GM18526 (cell line): ENCODE measurements around the gene HELLS.

ENCODE experiments used
- POLR2A ChIP-seq: IDR thresholded peaks from 3 replicates; pipeline ENCODE4 v1.6.1; 2011; ENCODE audit not compliant: insufficient read length; ENCODE audit errors: extremely low read depth

Gene HELLS

DNA sequence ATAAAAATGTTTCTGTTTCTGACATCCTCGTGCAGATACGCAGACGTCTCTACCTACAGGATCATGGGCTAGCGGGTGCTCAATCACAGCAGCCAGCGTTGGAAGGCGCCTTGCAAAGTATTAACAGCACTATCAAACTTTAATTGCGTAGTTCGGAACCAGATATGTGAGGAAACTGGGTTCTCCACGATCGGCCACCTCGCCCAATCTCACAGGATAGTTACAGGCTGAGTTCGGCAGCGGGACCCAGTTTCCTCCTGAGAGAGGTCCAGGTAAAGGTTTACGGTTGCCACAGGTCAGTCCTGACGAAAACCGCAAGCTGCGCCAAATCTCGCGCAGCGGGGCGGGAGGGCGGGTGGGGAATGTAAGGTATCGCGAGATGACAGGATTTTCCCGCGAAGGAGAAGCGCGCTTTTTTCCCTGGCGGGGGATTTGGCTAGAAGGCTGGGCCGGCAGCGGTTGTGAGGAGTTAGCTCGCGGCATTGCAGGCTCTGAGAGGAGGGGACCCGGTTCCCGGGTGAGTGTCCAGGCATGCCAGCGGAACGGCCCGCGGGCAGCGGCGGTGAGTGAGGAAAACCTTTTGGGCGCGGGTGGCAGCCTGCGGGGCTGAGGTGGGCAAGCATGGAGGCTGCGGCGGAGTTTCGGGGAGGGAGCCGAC lies at the start of gene HELLS:
HELLS (plus strand) TSS at position 398 of the 658 bp plus-strand sequence; CDS start at position 532, 134 bp downstream.
- peak; percentile 75 for TF ChIP-seq POLR2A

DNA sequence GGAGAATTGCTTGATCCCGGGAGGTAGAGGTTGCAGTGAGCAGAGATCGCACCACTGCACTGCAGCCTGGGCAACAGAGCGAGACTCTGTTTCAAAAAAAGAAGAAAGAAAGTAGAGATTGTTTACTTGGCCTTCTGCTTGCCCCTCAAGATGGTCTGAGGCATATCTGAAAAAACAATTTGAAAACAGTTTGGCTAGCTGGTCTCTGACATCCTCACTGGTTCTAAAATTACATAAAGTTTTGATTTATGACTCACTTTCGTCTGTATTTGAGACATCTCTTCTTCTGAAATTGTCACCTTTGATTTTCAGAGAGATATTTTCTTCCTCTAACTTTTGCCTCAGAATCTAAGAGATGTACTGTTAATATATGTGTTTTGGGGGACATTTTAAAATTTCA lies 49.6 kb upstream of the HELLS start:
- no peak for TF ChIP-seq POLR2A

DNA sequence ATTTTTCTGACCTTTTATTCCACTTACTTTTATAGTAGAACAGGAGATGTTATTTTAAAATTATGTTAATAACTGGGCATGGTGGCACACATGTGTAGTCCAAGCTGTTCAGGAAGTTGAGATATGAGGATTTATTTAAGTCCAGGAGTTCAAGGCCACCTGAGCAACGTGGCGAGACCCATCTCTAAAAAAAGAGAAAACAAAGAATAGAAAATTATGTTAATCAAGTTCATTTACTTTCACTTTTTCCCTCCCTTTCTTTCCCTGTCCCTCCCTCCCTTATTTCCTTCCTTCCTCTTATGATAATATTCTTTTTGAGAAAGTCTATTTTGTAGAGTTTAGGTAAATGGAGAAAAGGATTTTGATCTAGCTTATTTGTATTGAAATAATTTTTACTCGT lies 48.9 kb upstream of the HELLS start:
- TF ChIP-seq POLR2A = no peak

DNA sequence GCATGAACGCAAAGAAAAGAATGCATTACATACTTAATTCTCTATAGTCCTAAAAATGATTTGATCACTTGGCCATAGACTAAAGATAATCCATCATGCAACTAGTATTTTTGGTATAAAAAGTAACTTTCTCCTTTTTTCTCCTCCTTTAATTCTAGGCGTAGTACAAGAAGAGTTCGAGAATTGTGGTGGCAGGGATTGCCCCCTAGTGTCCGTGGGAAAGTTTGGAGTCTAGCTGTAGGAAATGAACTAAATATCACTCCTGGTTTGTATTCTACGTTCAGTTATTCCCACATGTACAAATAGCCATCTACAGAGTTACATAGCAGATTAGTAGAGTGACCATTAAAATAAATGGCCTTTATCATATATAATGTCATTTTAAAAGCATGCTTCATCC lies 45.5 kb upstream of the HELLS start:
- TF ChIP-seq POLR2A = no peak

DNA sequence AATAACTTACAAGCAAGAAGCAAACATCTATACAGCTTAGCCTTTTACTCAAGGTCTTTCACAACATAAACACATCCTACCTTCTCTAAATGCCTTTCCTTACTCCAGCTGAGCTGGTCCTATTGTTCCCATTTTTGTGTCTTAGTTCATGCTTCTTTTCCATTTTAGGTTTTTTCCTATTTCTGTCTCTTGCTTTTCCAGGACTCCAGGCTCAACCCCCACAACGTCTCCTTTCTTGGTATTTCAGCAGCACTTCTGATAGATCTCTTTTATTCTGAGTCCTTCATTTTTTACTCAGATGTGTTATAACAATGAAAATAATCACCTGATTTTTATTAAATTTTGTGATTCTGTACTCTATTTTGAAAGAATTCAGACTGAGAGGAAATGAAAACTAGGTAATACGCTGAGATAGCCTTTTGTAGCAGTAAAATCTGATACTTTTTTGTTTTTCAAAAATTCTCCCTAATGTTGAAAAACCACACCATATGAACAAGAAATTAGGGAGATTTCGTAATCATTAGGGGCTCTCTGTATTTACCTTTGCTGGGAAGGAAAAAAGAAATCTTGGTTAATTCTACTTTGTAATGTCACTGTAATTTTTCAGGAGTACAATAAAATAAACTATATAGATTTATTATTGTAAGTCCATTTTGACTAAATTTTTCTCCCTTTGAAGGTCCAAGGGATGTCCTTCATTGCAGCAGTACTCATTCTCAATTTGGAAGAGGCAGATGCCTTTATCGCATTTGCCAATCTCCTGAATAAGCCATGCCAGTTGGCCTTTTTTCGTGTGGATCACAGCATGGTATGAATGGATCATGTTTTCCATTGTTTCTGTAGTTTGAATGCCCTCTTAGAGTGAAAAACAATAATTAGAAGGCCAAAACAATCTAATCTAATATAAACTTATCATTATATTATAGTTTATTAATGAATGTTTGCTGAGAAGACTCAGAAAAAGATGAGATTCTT lies 24.0 kb upstream of the HELLS start:
- no peak for TF ChIP-seq POLR2A

DNA sequence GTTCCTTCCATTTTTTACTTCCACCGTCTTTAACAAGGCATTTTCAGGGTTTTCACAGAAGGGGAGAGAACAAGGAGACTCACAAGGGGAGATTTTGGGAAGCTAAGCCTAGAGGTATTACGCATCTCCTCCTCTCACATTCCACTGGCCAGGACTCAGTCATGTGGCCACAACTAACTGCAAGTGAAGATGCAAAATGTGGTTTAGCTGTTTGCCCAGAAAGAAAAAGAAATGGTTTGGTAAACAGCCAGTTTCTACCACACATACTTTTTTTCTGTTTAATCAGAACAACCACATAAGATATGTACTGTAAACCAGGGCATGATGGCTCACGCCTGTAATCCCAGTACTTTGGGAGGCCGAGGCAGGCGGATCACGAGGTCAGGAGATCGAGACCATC lies 21.4 kb upstream of the HELLS start:
- no peak for TF ChIP-seq POLR2A

DNA sequence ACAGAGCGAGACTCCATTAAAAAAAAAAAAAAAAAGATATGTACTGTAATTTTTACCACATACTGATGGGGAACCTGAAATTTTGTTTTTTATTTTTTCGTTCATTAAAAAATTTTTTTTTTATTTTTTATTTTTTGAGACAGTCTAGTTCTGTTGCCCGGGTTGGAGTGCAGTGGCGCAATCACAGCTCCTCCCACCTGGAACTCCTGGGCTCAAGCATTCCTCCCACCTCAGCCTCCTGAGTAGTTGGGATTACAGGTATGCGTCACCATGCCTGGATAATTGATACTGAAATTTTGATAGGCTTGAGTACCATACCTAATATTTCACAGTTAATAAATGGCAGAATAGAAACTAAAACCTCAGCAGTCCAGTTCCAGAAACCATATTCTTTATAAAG lies 20.9 kb upstream of the HELLS start:
- TF ChIP-seq POLR2A = no peak

DNA sequence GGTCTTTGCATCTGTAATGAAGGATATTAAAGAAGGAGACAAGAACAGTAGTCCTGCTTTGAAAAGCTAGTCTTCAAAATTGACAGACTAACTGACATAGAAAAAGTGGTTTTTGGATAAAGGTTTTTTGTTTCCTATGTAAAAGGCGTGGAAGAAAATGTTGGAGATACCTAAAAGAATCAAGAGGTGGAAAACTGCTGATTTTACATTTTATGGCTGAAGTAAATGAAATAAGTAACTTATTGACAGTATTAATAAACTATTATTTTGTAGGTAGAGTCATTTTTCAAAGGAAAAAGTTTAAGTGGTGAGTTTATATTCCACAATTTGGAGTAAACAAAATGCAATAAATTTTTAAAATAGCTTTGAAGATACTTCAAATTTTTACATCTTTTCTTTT lies 12.6 kb upstream of the HELLS start:
- no peak for TF ChIP-seq POLR2A

DNA sequence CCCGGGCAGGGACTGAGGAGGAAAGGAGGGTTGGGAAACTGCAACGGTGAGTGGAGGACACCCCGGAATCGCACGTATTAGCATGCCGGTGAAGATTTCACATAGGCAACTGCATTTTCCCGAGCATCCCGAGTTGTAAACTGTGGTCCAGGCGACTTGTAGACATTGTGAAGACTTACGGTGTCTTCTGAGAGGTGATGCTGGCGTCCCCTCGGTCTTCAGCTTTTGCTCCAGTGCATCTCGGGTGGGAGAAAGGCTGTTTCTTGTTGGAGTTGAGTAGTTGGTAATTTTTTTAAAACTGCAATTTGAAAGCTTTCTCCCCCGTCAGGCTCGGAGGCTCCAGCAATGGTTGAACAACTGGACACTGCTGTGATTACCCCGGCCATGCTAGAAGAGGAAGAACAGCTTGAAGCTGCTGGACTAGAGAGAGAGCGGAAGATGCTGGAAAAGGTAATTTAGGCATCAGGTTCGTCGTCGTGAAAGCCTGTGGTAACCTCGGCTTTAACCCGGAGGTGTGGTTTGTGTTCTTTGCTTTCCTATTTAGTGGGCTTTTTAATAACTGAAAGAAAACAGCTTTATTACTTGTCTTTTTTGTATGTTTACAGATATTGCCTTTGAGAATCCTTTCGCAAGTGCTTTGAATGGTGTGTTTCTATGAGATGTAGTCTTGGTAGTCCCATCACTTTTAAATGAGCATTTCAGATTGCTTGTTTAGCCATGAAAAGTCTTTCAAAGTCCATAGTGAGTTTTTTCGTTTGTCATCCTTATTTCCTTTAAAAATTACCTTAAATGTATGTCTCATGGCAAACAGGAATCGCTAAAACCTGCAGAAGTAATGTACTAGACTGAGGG lies 687 bp downstream of the HELLS start:
- no peak for TF ChIP-seq POLR2A

DNA sequence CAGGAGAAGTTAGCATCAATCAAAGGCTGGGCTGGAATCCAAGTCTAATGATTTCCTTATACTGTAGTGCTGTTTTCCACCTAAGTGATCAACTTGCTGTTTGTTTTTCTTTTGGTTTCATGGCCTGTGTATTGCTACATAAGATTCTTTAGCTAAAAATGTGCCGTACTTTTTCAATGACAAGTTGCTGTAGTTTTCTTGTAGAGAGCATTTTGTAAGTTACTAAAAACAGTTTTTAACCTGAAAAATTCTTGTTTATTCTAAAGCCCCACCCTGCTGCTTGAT lies 1.3 kb downstream of the HELLS start:
- TF ChIP-seq POLR2A = no peak

DNA sequence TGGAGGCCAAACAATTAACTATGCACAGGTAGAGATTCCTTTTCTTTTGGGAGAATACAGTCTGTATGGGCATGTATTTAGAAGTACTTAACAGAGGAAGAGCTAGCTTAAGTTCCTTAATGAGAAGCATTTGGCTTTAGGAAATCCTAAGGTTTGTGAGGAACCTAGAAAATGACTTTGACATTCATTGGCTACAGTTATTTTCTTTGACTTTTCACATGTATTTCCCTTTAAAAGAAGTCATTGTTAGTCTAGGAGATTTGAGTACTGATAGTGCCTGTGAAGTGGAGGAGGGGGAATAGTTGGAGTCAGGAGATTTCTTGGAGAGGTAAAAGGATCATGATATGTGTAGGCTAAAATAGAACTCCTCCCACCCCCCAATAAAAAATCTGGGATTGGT lies 3.6 kb downstream of the HELLS start:
- TF ChIP-seq POLR2A = no peak

DNA sequence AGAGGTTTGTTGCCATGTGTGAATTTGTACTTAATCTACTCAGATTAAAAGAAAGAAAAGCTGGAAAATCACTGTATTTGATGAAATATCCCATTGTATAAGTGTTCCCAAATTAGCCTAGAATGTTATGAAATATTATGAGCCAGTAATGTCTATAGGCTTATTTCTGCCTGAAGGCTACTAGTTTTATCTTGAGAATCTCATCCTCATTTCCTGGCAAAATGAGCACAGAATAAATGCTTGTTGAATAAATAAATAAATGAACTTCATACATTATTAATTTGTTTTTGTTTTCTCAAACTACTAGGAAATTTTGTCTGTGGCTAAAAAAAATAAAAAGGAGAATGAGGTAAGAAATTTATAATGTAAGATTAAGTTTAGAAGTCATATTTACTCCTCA lies 25.5 kb downstream of the HELLS start:
- TF ChIP-seq POLR2A = no peak

DNA sequence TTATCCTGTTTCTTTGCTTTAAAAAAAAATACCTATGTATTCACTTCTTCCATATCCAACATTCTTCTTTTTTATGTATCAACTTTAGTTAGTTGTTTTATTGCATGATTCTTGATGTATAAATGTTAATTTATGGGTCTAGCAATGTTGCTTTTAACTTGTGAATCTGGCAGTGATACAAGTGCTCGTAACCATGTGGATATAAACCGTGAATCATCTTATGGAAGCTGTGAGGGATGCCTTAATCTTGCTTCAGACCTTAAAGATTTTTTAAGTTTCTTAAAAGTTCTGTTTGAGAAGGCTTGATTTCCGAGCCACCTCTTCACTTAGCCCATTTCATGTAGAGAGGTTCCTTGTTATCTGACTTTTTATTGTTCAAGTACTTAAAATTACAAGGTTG lies 25.9 kb downstream of the HELLS start:
- TF ChIP-seq POLR2A = no peak

DNA sequence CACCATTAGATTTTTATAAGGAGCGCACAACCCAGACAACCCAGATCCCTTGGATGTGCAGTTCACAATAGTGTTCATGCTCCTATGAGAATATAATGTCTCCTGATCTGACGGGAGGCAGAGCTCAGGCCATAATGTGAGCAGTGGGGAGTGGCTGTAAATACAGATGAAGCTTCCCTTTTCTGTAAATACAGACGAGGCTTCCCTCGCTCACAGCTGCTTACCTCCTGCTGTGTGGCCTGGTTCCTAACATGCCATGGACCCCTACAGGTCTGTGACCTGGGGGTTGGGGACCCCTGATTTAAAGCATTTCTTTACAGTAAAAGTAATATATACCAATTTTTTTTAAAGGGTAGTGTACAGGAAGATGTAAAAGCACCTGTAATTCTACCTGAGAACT lies 33.2 kb downstream of the HELLS start:
- TF ChIP-seq POLR2A = no peak

DNA sequence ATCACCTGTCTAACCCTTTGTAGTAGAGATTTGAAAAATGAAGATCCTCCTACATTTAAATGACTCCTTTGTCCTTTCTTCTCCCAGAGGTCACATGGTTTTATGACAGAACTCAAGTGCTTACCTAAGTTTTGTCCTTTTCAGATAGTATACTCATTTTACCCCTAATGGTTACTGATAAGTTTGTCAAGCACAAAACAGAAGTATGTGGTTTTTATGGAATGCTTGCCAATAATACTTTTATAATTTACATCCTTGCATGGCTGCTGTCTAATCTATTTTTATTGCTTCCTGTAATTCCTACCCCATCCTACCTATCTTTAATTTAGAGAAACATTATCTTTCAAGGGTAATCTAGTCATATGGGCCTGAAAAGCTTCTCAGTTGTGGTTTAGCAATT lies 37.5 kb downstream of the HELLS start:
- TF ChIP-seq POLR2A = no peak
